H1 (cell line): ENCODE results near the gene ZNF512B. TPM values are rescaled to one million over a fixed set of nuclear protein-coding genes. Genes with fewer than 3 reads are reported as not detected.

Experiments
- CTCF ChIA-PET: fragments of 300-600 bp; sonication (Branson Sonifier 250); formaldehyde crosslinking; loops from one replicate; lab custom pipeline; 2021; ENCODE audit not compliant: partially characterized antibody; lab: Charles Lee
- POLR2A ChIA-PET: fragments of 300-600 bp; sonication (Branson Sonifier 250); formaldehyde crosslinking; loops from one replicate; lab custom pipeline; 2021; ENCODE audit warnings: inconsistent platforms; ENCODE audit not compliant: partially characterized antibody; lab: Charles Lee
- DNase-seq, 2 experiments: peaks; one replicate each; pipeline versions ENCODE4 v3.0.0 to v3.0.0-alpha.2; 2010 to 2022; ENCODE audit warnings: low spot score in 2 of 2, low read depth in 1 of 2, mixed read lengths in 1 of 2
- FAIRE-seq: peaks from 2 replicates; lab custom pipeline; 2011; peaks lifted over from hg19 to GRCh38; lab: Jason Lieb, UNC
- H2AFZ ChIP-seq: 2 replicates; pipeline ENCODE4 v1.8.1; 2012; ENCODE audit warnings: low read length, inconsistent platforms
- H2AK5ac ChIP-seq: 2 replicates; pipeline ENCODE4 v1.6.1; 2013; ENCODE audit warnings: low read depth, low read length
- H2BK120ac ChIP-seq: replicated peaks from 2 replicates; pipeline ENCODE3; 2013; ENCODE audit warnings: low read depth, low read length, inconsistent platforms
- H2BK12ac ChIP-seq: 2 replicates; pipeline ENCODE4 v1.6.1; 2013; ENCODE audit warnings: low read depth, low read length
- H2BK15ac ChIP-seq: 2 replicates; pipeline ENCODE4 v1.6.1; 2013; ENCODE audit warnings: low read length
- H2BK20ac ChIP-seq: 2 replicates; pipeline ENCODE4 v1.6.1; 2013; ENCODE audit warnings: low read length
- H2BK5ac ChIP-seq: 2 replicates; pipeline ENCODE4 v1.6.1; 2013; ENCODE audit warnings: low read depth, low read length
- H3K14ac ChIP-seq: 2 replicates; pipeline ENCODE4 v1.6.1; 2013; ENCODE audit warnings: inconsistent platforms; ENCODE audit not compliant: insufficient read length
- H3K18ac ChIP-seq: 2 replicates; pipeline ENCODE4 v1.6.1; 2013; ENCODE audit warnings: low read length; ENCODE audit errors: extremely low read depth
- H3K23ac ChIP-seq: 2 replicates; pipeline ENCODE4 v1.6.1; 2013; ENCODE audit warnings: inconsistent platforms; ENCODE audit not compliant: insufficient read length
- H3K23me2 ChIP-seq: 2 replicates; pipeline ENCODE4 v1.6.1; 2013; ENCODE audit warnings: low read depth, low read length
- H3K27ac ChIP-seq: 2 replicates; pipeline ENCODE4 v1.6.1; 2011; ENCODE audit warnings: low read depth, low read length, inconsistent platforms
- H3K27me3 ChIP-seq, 4 experiments: replicated peaks in 1 of 4; 1 replicate in 1 of 4; 2 replicates in 3 of 4; pipeline versions ENCODE4 v1.6.1 to v1.8.1; 2011 to 2013; ENCODE audit warnings: low read length in 3 of 4, mild to moderate bottlenecking in 3 of 4, inconsistent platforms in 2 of 4, mixed read lengths in 2 of 4, moderate library complexity in 1 of 4; ENCODE audit not compliant: control insufficient read depth in 3 of 4, insufficient read depth in 3 of 4; ENCODE audit errors: extremely low read depth in 1 of 4
- H3K36me3 ChIP-seq, 4 experiments: 2 replicates each; pipeline versions ENCODE4 v1.6.1 to v1.8.1; 2011 to 2013; ENCODE audit warnings: mild to moderate bottlenecking in 4 of 4, low read length in 3 of 4, moderate library complexity in 2 of 4, control low read depth in 1 of 4, inconsistent platforms in 1 of 4; ENCODE audit not compliant: insufficient read depth in 4 of 4, control insufficient read depth in 2 of 4
- H3K4ac ChIP-seq: replicated peaks from 2 replicates; pipeline ENCODE3; 2013; ENCODE audit warnings: low read length, low read depth, mixed read lengths, inconsistent platforms; ENCODE audit not compliant: insufficient read length
- H3K4me1 ChIP-seq, 4 experiments: replicated peaks in 1 of 4; 1 replicate in 1 of 4; 2 replicates in 3 of 4; pipeline versions ENCODE4 v1.6.1 to v1.8.1; 2011 to 2013; ENCODE audit warnings: low read length in 3 of 4, inconsistent platforms in 2 of 4, mixed read lengths in 1 of 4; ENCODE audit not compliant: insufficient read depth in 4 of 4, control insufficient read depth in 3 of 4
- H3K4me2 ChIP-seq, 2 experiments: 2 replicates each; pipeline versions ENCODE4 v1.6.1 to v1.8.1; 2011 to 2013; ENCODE audit warnings: low read depth in 2 of 2, low read length in 2 of 2, control low read depth in 1 of 2, inconsistent platforms in 1 of 2, mild to moderate bottlenecking in 1 of 2; ENCODE audit not compliant: insufficient read depth in 1 of 2
- H3K4me3 ChIP-seq, 4 experiments: fragments of 200-600, 300-600 bp in 1 of 4; sonication (generic), shearing (Covaris generic), sonication (Bioruptor Twin) in 1 of 4; 2 replicates each; pipeline versions ENCODE4 v1.5.1 to v1.8.1; 2011 to 2016; ENCODE audit warnings: low read length in 4 of 4, low read depth in 3 of 4, control low read depth in 2 of 4, inconsistent platforms in 2 of 4, mild to moderate bottlenecking in 2 of 4, mixed read lengths in 1 of 4, moderate library complexity in 1 of 4; ENCODE audit not compliant: insufficient read depth in 2 of 4; ENCODE audit errors: extremely low read depth in 1 of 4
- H3K56ac ChIP-seq: replicated peaks from 2 replicates; pipeline ENCODE3; 2013; ENCODE audit warnings: low read depth, mild to moderate bottlenecking, mixed read lengths, low read length, inconsistent platforms; ENCODE audit not compliant: insufficient read length
- H3K79me1 ChIP-seq: 2 replicates; pipeline ENCODE4 v1.6.1; 2013; ENCODE audit warnings: low read depth, low read length, control low read depth
- H3K79me2 ChIP-seq, 2 experiments: 2 replicates each; pipeline versions ENCODE4 v1.6.1 to v1.8.1; 2012 to 2013; ENCODE audit warnings: low read length in 2 of 2, mild to moderate bottlenecking in 2 of 2, inconsistent platforms in 1 of 2; ENCODE audit not compliant: insufficient read depth in 2 of 2, control insufficient read depth in 1 of 2
- H3K9ac ChIP-seq, 4 experiments: replicated peaks in 1 of 4; 1 replicate in 1 of 4; 2 replicates in 3 of 4; pipeline versions ENCODE4 v1.6.1 to v1.8.1; 2011 to 2013; ENCODE audit warnings: low read depth in 3 of 4, low read length in 3 of 4, control low read depth in 2 of 4, mild to moderate bottlenecking in 2 of 4, moderate library complexity in 2 of 4, inconsistent platforms in 1 of 4; ENCODE audit errors: extremely low read depth in 1 of 4
- H3K9me3 ChIP-seq, 2 experiments: 2 replicates each; pipeline versions ENCODE4 v1.6.1 to v1.8.1; 2012 to 2013; ENCODE audit warnings: mild to moderate bottlenecking in 2 of 2, moderate library complexity in 2 of 2, control low read depth in 1 of 2, inconsistent platforms in 1 of 2, low read depth in 1 of 2, low read length in 1 of 2, mixed read lengths in 1 of 2; ENCODE audit not compliant: insufficient read depth in 2 of 2
- H4K20me1 ChIP-seq, 2 experiments: replicated peaks in 1 of 2; 2 replicates each; pipeline versions ENCODE3 to v1.8.1; 2011 to 2013; ENCODE audit warnings: inconsistent platforms in 2 of 2, low read length in 2 of 2, mild to moderate bottlenecking in 1 of 2; ENCODE audit not compliant: insufficient read depth in 2 of 2, control insufficient read depth in 1 of 2
- H4K5ac ChIP-seq: 2 replicates; pipeline ENCODE4 v1.6.1; 2013; ENCODE audit warnings: low read length, low read depth, mixed read lengths, inconsistent platforms; ENCODE audit not compliant: insufficient read length
- H4K8ac ChIP-seq: 2 replicates; pipeline ENCODE4 v1.8.0; 2013; ENCODE audit warnings: mild to moderate bottlenecking, moderate library complexity, low read length, inconsistent platforms; ENCODE audit not compliant: insufficient read depth; ENCODE audit errors: extremely low read depth
- H4K91ac ChIP-seq: replicated peaks from 2 replicates; pipeline ENCODE3; 2013; ENCODE audit warnings: low read length, mixed read lengths, inconsistent platforms; ENCODE audit not compliant: insufficient read length
- PHF8 ChIP-seq: fragments of 200-600 bp; sonication (generic); conservative IDR thresholded peaks from 2 replicates; pipeline ENCODE4 v1.7.1; 2012; ENCODE audit warnings: low read depth, mild to moderate bottlenecking, inconsistent platforms, low read length, moderate library complexity
- POLR2A ChIP-seq, 2 experiments: IDR thresholded peaks; 1 replicate in 1 of 2; 2 replicates in 1 of 2; pipeline ENCODE4 v1.6.1; 2011; ENCODE audit warnings: low read depth in 2 of 2, low read length in 2 of 2, mild to moderate bottlenecking in 2 of 2; ENCODE audit errors: control extremely low read depth in 1 of 2
- POLR2AphosphoS5 ChIP-seq: IDR thresholded peaks from 2 replicates; pipeline ENCODE4 v1.6.1; 2011; ENCODE audit warnings: low read depth, low read length
- RNF2 ChIP-seq: fragments of 200-900, 300-1000 bp; sonication (generic); IDR thresholded peaks from 2 replicates; pipeline ENCODE4 v1.7.1; 2016; ENCODE audit warnings: borderline replicate concordance, low read depth, mild to moderate bottlenecking, antibody characterized with exemption, low read length; ENCODE audit not compliant: poor library complexity, severe bottlenecking; ENCODE audit errors: missing control alignments
- SP4 ChIP-seq: IDR thresholded peaks from 2 replicates; pipeline ENCODE4 v1.6.1; 2012; ENCODE audit warnings: low read length, inconsistent platforms
- TAF1 ChIP-seq: IDR thresholded peaks from 2 replicates; pipeline ENCODE4 v1.6.1; 2011; ENCODE audit warnings: mild to moderate bottlenecking, low read depth, low read length
- TBP ChIP-seq: IDR thresholded peaks from 2 replicates; pipeline ENCODE4 v1.6.1; 2011; ENCODE audit warnings: low read depth, low read length, improper control_type of control experiment
- WGBS, 2 experiments: shearing (Covaris generic) in 1 of 2; methylation state at CpG; one replicate each; pipeline versions ENCODE4 v1.1.6 to v1.1.7; 2013 to 2015; ENCODE audit warnings: low lambda C conversion rate in 2 of 2, mixed read lengths in 2 of 2, inconsistent platforms in 1 of 2, low coverage in 1 of 2, missing lambda C conversion rate in 1 of 2; ENCODE audit not compliant: insufficient replicate concordance in 2 of 2, insufficient coverage in 1 of 2, insufficient read length in 1 of 2; ENCODE audit errors: extremely low coverage in 1 of 2, missing lambda C conversion rate in 1 of 2; 5-methylcytosine and 5-hydroxymethylcytosine counted together
- polyA plus RNA-seq, 7 experiments: library from polyadenylated mRNA; depleted of rRNA in 3 of 7; stranded (reverse) in 5 of 7; unstranded in 2 of 7; fragments of >200 nt in 5 of 7; fragments of 200-250 nt in 2 of 7; gene quantifications; 1 replicate in 5 of 7; 2 replicates in 1 of 7; 4 replicates in 1 of 7; pipeline versions ENCODE4 v1.2.1 to v1.2.3, GENCODE V29; 2011 to 2013; ENCODE audit warnings: missing spikeins in 2 of 7, mixed read lengths in 2 of 7
- total RNA-seq: library from RNA; stranded (reverse); fragmentation: NEBNext Ultra II Directional; extraction: Animal tissue kit (Norgen Biotek cat#: 25700); gene quantifications from 2 replicates; pipeline ENCODE4 v1.2.1, GENCODE V29; 2021
- TF ChIP-seq, protein P1 (sequence below): IDR thresholded peaks from 2 replicates; pipeline ENCODE4 v1.6.1; 2012; ENCODE audit warnings: inconsistent platforms

Gene ZNF512B
- total and polyA plus RNA-seq, 2 of the 8 experiments (the other 6 are each of a cell fraction or from before 2014, with no cell fraction given) = 7.3 to 26.6 TPM

GRCh38 chr20:63942250-63942951, 27.3 kb downstream of the ZNF512B start:
- no peak overlapping the region; a peak in 3 of 7 replicates for H3K9ac ChIP-seq
- no peaks in the 10 kb centered on the region for H3K27me3 ChIP-seq
- no peak overlapping the region for H4K5ac ChIP-seq
- H3K14ac ChIP-seq = no peak overlapping the region
- peaks cover 5% of the 10 kb centered on the region for H3K79me1 ChIP-seq
- H3K9me3 ChIP-seq = no peaks in the 10 kb centered on the region
- 0 out of 2 replicates have a peak overlapping the region, but pooled peaks have one; percentile 84 for H2BK12ac ChIP-seq
- no peak overlapping the region for H2BK20ac ChIP-seq
- no peak overlapping the region for H3K27ac ChIP-seq
- WGBS, 2 experiments = 73% methylated on average over 14 of the region's 30 CpGs; no CpG with 5 or more reads in 1 of the 2 experiments
- H3K23ac ChIP-seq = no peak overlapping the region
- peak; percentile 36; the same call in 1 of the 2 replicates for TF ChIP-seq TAF1
- TF ChIP-seq, protein P1, sequence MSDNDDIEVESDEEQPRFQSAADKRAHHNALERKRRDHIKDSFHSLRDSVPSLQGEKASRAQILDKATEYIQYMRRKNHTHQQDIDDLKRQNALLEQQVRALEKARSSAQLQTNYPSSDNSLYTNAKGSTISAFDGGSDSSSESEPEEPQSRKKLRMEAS = 0 out of 2 replicates have a peak, but pooled peaks have one; percentile 5
- no peak for TF ChIP-seq RNF2
- peak; percentile 90; the same call in 1 of the 2 replicates for TF ChIP-seq SP4
- TF ChIP-seq PHF8 = no peak
- 0 out of 2 replicates have a peak, but pooled peaks have one; percentile 21 for TF ChIP-seq TBP
- no peak for TF ChIP-seq POLR2A (IDR thresholded peaks at IDR 0.05; ENCODE audit: control extremely low read depth in 1 of 2, low read depth in 2 of 2, low read length in 2 of 2)
- peak; percentile 40; the same call in 1 of the 2 replicates for TF ChIP-seq POLR2AphosphoS5
- H2AK5ac ChIP-seq = no peak overlapping the region
- FAIRE-seq (no peak), DNase-seq (peak; percentile 78 to 88)
- CTCF ChIA-PET = interaction anchor here (0.5 to 5.4 kb wide), 9 partner anchors 9 to 1082 kb away, joined by 3 to 28 read pairs (median 4); partner anchors contain the start of gene SAMD10
- peak overlapping the region; percentile 5; the same call in 1 of the 2 replicates for H3K18ac ChIP-seq
- H3K79me2 ChIP-seq = peaks cover 0 to 14% of the 10 kb centered on the region in 2 experiments; a peak in 1 of 4 replicates
- H4K91ac ChIP-seq = no peak overlapping the region
- peaks cover 11 to 30% of the 10 kb centered on the region in 2 experiments for H4K20me1 ChIP-seq
- H4K8ac ChIP-seq = peak overlapping the region; percentile 62; the same call in 1 of the 2 replicates
- peak overlapping the region; percentile 55 to 73 for H3K4me2 ChIP-seq
- H3K4me3 ChIP-seq = peak overlapping the region in 2 of 4 experiments; percentile 0 to 42; a peak in 5 of 8 replicates
- H3K36me3 ChIP-seq = peaks cover 3 to 21% (median 14%) of the 10 kb centered on the region in 4 experiments; a peak in 5 of 8 replicates
- peaks cover 12% of the 10 kb centered on the region for H3K23me2 ChIP-seq
- POLR2A ChIA-PET = interaction anchor here (0.6 to 7.8 kb wide), 7 partner anchors 10 to 202 kb away, joined by 3 to 68 read pairs (median 5); partner anchors contain the start of genes PRPF6 and UCKL1
- no peak overlapping the region for H2AFZ ChIP-seq
- no peak overlapping the region for H2BK15ac ChIP-seq
- H3K4me1 ChIP-seq = peaks cover 0 to 28% (median 13%) of the 10 kb centered on the region in 4 experiments; a peak in 6 of 7 replicates
- H3K56ac ChIP-seq = no peak overlapping the region
- peak overlapping the region; percentile 66; the same call in 1 of the 2 replicates for H2BK5ac ChIP-seq
- H3K4ac ChIP-seq = no peak overlapping the region
- no peak overlapping the region for H2BK120ac ChIP-seq
